ENCODE results near the gene RHEB.

RHEB gene

DNA sequence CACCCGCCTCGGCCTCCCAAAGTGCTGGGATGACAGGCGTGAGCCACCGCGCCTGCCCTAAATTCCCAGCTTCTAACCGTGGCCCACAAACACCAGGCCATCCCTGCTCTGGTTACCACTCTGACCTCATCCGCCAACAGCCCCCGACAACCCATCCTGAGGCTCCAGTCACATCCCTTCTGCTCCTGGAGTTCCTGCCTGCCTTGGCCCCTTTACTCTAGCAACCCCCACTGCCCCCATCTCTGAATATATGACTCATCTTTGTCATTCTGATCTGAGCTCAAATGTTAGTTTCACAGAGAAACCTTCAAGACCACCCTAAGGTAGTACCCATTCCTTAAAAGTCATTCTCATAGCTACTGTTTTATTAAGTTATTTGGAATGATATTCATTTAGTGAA is 26.6 kb downstream of the RHEB start:
- no peak overlapping the region for H3K4me3 ChIP-seq (ENCODE audit: low read depth, low read length)
- TF ChIP-seq, protein P1, sequence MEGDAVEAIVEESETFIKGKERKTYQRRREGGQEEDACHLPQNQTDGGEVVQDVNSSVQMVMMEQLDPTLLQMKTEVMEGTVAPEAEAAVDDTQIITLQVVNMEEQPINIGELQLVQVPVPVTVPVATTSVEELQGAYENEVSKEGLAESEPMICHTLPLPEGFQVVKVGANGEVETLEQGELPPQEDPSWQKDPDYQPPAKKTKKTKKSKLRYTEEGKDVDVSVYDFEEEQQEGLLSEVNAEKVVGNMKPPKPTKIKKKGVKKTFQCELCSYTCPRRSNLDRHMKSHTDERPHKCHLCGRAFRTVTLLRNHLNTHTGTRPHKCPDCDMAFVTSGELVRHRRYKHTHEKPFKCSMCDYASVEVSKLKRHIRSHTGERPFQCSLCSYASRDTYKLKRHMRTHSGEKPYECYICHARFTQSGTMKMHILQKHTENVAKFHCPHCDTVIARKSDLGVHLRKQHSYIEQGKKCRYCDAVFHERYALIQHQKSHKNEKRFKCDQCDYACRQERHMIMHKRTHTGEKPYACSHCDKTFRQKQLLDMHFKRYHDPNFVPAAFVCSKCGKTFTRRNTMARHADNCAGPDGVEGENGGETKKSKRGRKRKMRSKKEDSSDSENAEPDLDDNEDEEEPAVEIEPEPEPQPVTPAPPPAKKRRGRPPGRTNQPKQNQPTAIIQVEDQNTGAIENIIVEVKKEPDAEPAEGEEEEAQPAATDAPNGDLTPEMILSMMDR (IDR thresholded peaks at IDR 0.05; ENCODE audit: borderline replicate concordance, insufficient read depth, low read depth, low read length), result no peak

DNA sequence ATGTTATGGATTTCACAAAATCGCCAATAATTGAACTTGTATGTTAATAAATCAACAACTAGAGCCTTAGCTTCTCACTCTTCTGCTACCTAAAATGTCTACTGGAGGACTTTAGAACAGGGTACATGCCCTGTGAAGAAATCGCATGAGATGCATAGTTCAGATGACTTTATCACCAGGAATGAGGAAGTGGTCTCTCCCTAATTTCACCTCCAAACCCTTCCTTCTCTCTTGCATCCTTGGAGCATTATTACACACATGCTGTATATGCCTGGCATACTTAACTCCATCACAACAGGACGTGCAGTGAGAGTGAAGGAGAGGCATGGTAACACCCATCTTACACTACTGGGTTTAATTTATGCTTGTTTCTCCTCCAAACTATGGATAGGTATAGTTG is 27.8 kb downstream of the RHEB start:
- TF ChIP-seq, protein P1 (IDR thresholded peaks at IDR 0.05; ENCODE audit: borderline replicate concordance, insufficient read depth, low read depth, low read length), result no peak
- H3K4me3 ChIP-seq (ENCODE audit: low read depth, low read length), result no peak overlapping the region

DNA sequence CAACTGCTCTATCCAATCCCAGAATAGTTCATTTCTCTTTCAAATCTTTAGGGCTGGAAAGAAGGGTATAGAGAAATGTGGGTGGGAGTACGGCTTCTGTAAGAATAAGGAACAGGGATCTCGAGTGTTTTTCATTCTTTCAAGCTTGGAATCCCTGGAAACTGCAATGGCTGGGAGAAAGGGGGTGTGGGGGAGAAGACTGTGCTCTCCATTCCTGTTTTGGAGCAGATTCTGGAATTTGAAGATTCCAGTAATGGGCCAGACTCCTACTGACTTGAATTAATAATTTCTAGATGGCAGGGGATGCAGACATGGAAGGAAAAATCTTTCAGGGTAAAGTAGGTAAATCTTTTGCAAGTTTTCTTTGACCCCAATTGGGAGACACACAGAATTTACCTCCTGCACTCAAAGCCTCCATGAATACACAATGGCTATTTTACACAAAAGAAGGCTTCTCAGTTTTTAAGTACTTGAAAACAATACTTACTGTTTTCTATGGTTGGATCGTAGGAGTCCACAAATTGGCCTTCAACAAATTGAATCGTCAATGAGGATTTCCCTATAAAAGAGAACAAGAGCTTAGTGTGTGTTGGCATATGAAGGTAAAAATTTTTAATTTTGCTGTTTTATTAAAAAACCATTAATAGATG is 29.1 kb downstream of the RHEB start:
- TF ChIP-seq, protein P1 (IDR thresholded peaks at IDR 0.05; ENCODE audit: borderline replicate concordance, insufficient read depth, low read depth, low read length), result no peak
- no peak overlapping the region for H3K4me3 ChIP-seq (ENCODE audit: low read depth, low read length)

DNA sequence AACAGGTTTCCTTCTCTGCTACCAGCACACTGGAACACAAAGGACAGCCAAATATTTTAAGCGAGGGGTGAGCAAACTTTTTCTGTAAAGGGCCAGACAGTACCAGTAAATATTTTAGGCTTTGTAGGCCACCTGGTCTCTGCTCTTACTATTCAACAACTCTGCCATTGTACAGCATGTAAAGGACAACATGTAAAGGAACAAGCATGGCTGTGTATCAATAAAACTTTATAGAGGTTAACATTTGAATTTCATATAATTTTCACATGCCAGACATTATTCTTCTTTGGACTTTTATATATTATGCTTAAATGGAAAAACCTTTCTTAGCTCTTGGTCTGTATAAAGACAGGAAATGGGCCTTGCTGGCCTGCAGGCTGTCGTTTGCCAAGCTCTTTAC is 30.2 kb downstream of the RHEB start:
- TF ChIP-seq, protein P1 (IDR thresholded peaks at IDR 0.05; ENCODE audit: borderline replicate concordance, insufficient read depth, low read depth, low read length), result no peak
- H3K4me3 ChIP-seq (ENCODE audit: low read depth, low read length), result no peak overlapping the region

DNA sequence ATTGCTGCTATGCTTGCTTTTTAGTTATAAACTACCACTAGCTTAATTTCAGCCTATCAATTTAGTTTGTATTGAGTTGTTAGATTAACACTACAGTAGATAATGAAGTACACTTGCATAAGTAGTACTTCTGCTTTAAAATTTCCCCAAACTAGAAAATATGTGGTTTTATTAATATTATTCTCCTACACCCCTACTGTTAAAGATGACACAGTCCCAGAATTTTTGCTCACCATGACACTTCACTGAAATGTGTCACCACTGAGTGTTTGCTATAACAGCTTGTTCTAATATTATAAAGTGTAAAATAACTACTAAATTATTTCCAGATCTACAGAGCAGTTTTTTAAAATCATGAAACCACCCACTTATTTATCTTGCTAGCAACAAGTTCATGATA is 31.6 kb downstream of the RHEB start:
- H3K4me3 ChIP-seq (ENCODE audit: low read depth, low read length), result no peak overlapping the region
- TF ChIP-seq, protein P1 (IDR thresholded peaks at IDR 0.05; ENCODE audit: borderline replicate concordance, insufficient read depth, low read depth, low read length), result no peak

DNA sequence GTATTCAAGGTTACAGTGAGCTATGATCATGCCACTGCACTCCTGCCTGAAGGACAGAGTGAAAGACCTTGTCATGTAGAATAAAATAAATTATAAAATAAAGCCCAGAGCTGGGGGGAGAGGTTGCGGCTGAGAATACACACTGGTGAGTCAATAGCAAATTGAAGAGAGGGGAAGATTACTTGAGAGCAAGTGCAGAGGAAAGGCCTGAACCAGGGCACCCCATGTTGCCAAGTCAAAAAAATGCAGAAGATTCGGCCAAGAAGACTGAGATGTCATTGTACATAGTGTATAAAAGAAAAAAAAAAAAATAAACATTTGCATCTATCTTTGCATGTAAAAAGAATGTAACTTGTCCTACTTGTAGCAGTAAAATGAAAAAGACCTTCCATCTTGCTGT is 32.5 kb downstream of the RHEB start:
- TF ChIP-seq, protein P1 (IDR thresholded peaks at IDR 0.05; ENCODE audit: borderline replicate concordance, insufficient read depth, low read depth, low read length), result no peak
- no peak overlapping the region for H3K4me3 ChIP-seq (ENCODE audit: low read depth, low read length)

DNA sequence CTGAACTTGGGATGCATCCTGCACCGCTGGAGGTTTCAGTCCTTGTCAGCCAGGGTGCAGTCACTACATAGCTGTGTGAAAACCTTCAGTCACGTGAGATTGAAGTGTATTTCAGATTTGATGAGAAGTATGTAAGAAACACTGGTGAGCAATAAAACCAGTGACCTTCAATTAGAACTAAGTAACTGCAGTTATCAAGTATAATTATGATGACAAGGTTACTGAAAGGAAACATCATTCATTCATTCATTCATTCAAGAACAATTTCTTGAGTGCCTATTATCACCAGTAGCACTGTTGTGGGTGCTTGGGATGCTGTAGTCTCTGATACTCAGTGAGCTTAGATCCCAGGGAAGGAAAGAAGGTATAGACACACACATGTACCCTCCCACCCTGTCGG is 33.6 kb downstream of the RHEB start:
- no peak overlapping the region for H3K4me3 ChIP-seq (ENCODE audit: low read depth, low read length)
- TF ChIP-seq, protein P1 (IDR thresholded peaks at IDR 0.05; ENCODE audit: borderline replicate concordance, insufficient read depth, low read depth, low read length), result no peak
